HepG2 (cell line): ENCODE measurements around the gene ANKS1B. TPM values are rescaled to one million over a fixed set of nuclear protein-coding genes. Genes with fewer than 3 reads are reported as not detected.

Source experiments
- ATAC-seq: fragments of 200-7000 bp; cut with Tn5 transposase; 3 replicates; pipeline ENCODE4 v1.9.1; 2020; ENCODE audit warnings: mild to moderate bottlenecking, moderate library complexity
- BruUV-seq: library from RNA; stranded (reverse); fragments of 400-500 nt; replicated peaks from 2 replicates; lab custom pipeline; 2021; lab: Mats Ljungman, UMichigan
- CTCF ChIA-PET: fragments of 300-600 bp; formaldehyde crosslinking; extraction: SDS; loops from one replicate; lab custom pipeline; 2021; ENCODE audit warnings: low total read pairs, inconsistent platforms, low intra/inter-chr PET ratio; lab: Yijun Ruan, JAX
- POLR2A ChIA-PET: fragments of 350-600 bp; sonication (Branson Sonifier 250); formaldehyde crosslinking; loops from one replicate; lab custom pipeline; 2020; ENCODE audit warnings: antibody characterized with exemption, inconsistent platforms; lab: Yijun Ruan, JAX
- DNase-seq: peaks from one replicate; pipeline ENCODE4 v3.0.0-alpha.2; 2015; ENCODE audit warnings: low spot score
- FAIRE-seq: peaks from 3 replicates; lab custom pipeline; 2011; peaks lifted over from hg19 to GRCh38; lab: Jason Lieb, UNC
- H2AFZ ChIP-seq: one replicate; pipeline ENCODE4 v1.6.1; 2011; ENCODE audit warnings: low read length, inconsistent platforms
- H3K27ac ChIP-seq: fragments of 300-600 bp; 3 replicates; pipeline ENCODE4 v1.8.0; 2011; ENCODE audit warnings: mixed run types, mild to moderate bottlenecking, mixed read lengths, low read length, inconsistent platforms; ENCODE audit not compliant: insufficient read depth; ENCODE audit errors: extremely low read length
- H3K27me3 ChIP-seq, 2 experiments: fragments of 200-600 bp in 1 of 2; 2 replicates in 1 of 2; 3 replicates in 1 of 2; pipeline versions ENCODE4 v1.6.0 to v1.8.0; 2011; ENCODE audit warnings: low read length in 2 of 2, mild to moderate bottlenecking in 2 of 2, moderate library complexity in 2 of 2, inconsistent platforms in 1 of 2; ENCODE audit not compliant: insufficient read depth in 2 of 2, control insufficient read depth in 1 of 2
- H3K36me3 ChIP-seq, 2 experiments: fragments of 200-600 bp in 1 of 2; replicated peaks in 1 of 2; 2 replicates in 1 of 2; 3 replicates in 1 of 2; pipeline versions ENCODE4 v1.5.1 to v1.8.0; 2011; ENCODE audit warnings: low read length in 2 of 2, inconsistent platforms in 1 of 2; ENCODE audit not compliant: insufficient read depth in 2 of 2, control insufficient read depth in 1 of 2
- H3K4me1 ChIP-seq: 2 replicates; pipeline ENCODE4 v1.5.1; 2012; ENCODE audit warnings: low read length, inconsistent platforms; ENCODE audit not compliant: insufficient read depth
- H3K4me2 ChIP-seq: 2 replicates; pipeline ENCODE4 v1.6.0; 2011; ENCODE audit warnings: low read depth, low read length, inconsistent platforms
- H3K4me3 ChIP-seq, 3 experiments: fragments of 200-600 bp in 1 of 3; sonication (generic), shearing (Covaris generic) in 1 of 3; replicated peaks in 1 of 3; 2 replicates each; pipeline ENCODE4 v1.5.1; 2011 to 2016; ENCODE audit warnings: low read length in 3 of 3, inconsistent platforms in 2 of 3, low read depth in 2 of 3, mild to moderate bottlenecking in 2 of 3, control low read depth in 1 of 3, mixed read lengths in 1 of 3; ENCODE audit not compliant: insufficient read depth in 1 of 3
- H3K79me2 ChIP-seq: one replicate; pipeline ENCODE4 v1.6.1; 2011; ENCODE audit warnings: low read length, inconsistent platforms; ENCODE audit not compliant: insufficient read depth
- H3K9ac ChIP-seq: 2 replicates; pipeline ENCODE4 v1.6.0; 2011; ENCODE audit warnings: mild to moderate bottlenecking, low read depth, low read length, inconsistent platforms; ENCODE audit not compliant: insufficient read depth
- H3K9me3 ChIP-seq: 2 replicates; pipeline ENCODE4 v1.5.1; 2012; ENCODE audit warnings: mild to moderate bottlenecking, low read length
- H4K20me1 ChIP-seq: 2 replicates; pipeline ENCODE4 v1.6.0; 2011; ENCODE audit warnings: inconsistent platforms, mild to moderate bottlenecking, low read length, moderate library complexity; ENCODE audit not compliant: insufficient read depth
- CREB1 ChIP-seq, 2 experiments: fragments of 450-650 bp in 1 of 2; IDR thresholded peaks; 2 replicates each; pipeline ENCODE4 v1.6.1; 2016 to 2017; ENCODE audit warnings: control low read depth in 1 of 2, mild to moderate bottlenecking in 1 of 2, missing compliant biosample characterization in 1 of 2, missing genetic modification characterization in 1 of 2
- KMT2B ChIP-seq: IDR thresholded peaks from 2 replicates; pipeline ENCODE4 v1.6.1; 2016; ENCODE audit warnings: missing genetic modification reagents, missing compliant biosample characterization
- PAF1 ChIP-seq: IDR thresholded peaks from 2 replicates; pipeline ENCODE4 v1.6.1; 2016; ENCODE audit warnings: missing genetic modification reagents, missing compliant biosample characterization
- RARA ChIP-seq: IDR thresholded peaks from 2 replicates; pipeline ENCODE4 v1.6.1; 2016; ENCODE audit warnings: missing genetic modification reagents, missing compliant biosample characterization
- ZC3H13 ChIP-seq: sonication (generic); formaldehyde crosslinking; IDR thresholded peaks from 2 replicates; pipeline ENCODE4 v1.8.1; 2023; ENCODE audit warnings: mild to moderate bottlenecking, missing genetic modification reagents, moderate library complexity
- ZNF253 ChIP-seq: sonication (generic); formaldehyde crosslinking; IDR thresholded peaks from 2 replicates; pipeline ENCODE4 v1.8.0; 2022; ENCODE audit warnings: mild to moderate bottlenecking, missing genetic modification reagents, borderline replicate concordance
- ZNF431 ChIP-seq: sonication (generic); formaldehyde crosslinking; IDR thresholded peaks from 2 replicates; pipeline ENCODE4 v1.9.0; 2022; ENCODE audit warnings: missing genetic modification reagents, low read depth, mild to moderate bottlenecking, borderline replicate concordance
- ZNF496 ChIP-seq: sonication (generic); formaldehyde crosslinking; IDR thresholded peaks from 2 replicates; pipeline ENCODE4 v1.8.1; 2023; ENCODE audit warnings: mild to moderate bottlenecking, moderate library complexity, missing genetic modification reagents; ENCODE audit not compliant: insufficient replicate concordance
- ZNF530 ChIP-seq: sonication (generic); formaldehyde crosslinking; IDR thresholded peaks from 2 replicates; pipeline ENCODE4 v1.5.0; 2020; ENCODE audit warnings: low read depth, mild to moderate bottlenecking, missing genetic modification reagents
- ZNF567 ChIP-seq: sonication (generic); formaldehyde crosslinking; IDR thresholded peaks from 2 replicates; pipeline ENCODE4 v1.8.1; 2023; ENCODE audit warnings: mild to moderate bottlenecking, missing genetic modification reagents, borderline replicate concordance
- ZNF878 ChIP-seq: sonication (generic); formaldehyde crosslinking; IDR thresholded peaks from 2 replicates; pipeline ENCODE4 v1.8.1; 2023; ENCODE audit warnings: mild to moderate bottlenecking, missing genetic modification reagents, moderate library complexity
- WGBS: methylation state at CpG from one replicate; pipeline ENCODE4 v1.1.6; 2017; ENCODE audit warnings: low lambda C conversion rate; 5-methylcytosine and 5-hydroxymethylcytosine counted together
- in situ Hi-C: cut with HindIII; loops from 2 replicates; pipeline ENCODE4 v1.10.0; 2017; ENCODE audit warnings: low pct_unique_long_range_greater_than_20kb; ENCODE audit not compliant: extremely low pct_ligation_motif_present
- intact Hi-C: fragments of 100-400 bp; cut with micrococcal nuclease; formaldehyde crosslinking; loops from one replicate; pipeline ENCODE4 v1.10.0; 2022; ENCODE audit not compliant: unreplicated experiment
- polyA plus RNA-seq, 8 experiments: library from polyadenylated mRNA; depleted of rRNA in 3 of 8; stranded (reverse) in 7 of 8; unstranded in 1 of 8; fragments of >200 nt; fragmentation: Illumina TruSeq in 4 of 8; extraction: Trizol in 4 of 8; gene quantifications; 2 replicates each; pipeline versions ENCODE4 v1.2.1 to v1.2.3, GENCODE V29; 2011 to 2016; ENCODE audit warnings: low read depth in 4 of 8, missing spikeins in 1 of 8, mixed read lengths in 1 of 8; ENCODE audit not compliant: insufficient read depth in 1 of 8
- total RNA-seq, 5 experiments: library from RNA; depleted of rRNA; stranded (reverse); fragments of >200 nt; fragmentation: Illumina TruSeq; extraction: Trizol; gene quantifications; 2 replicates each; pipeline ENCODE4 v1.2.3, GENCODE V29; 2016; ENCODE audit warnings: low read depth in 1 of 5
- TF ChIP-seq, protein P1 (sequence below): IDR thresholded peaks from 2 replicates; pipeline ENCODE4 v1.6.1; 2016; ENCODE audit warnings: control low read depth
- TF ChIP-seq, protein P2 (sequence below): sonication (generic); formaldehyde crosslinking; IDR thresholded peaks from 2 replicates; pipeline ENCODE4 v1.4.0; 2020; ENCODE audit warnings: mild to moderate bottlenecking, missing genetic modification reagents
- TF ChIP-seq, protein P3 (sequence below): fragments of 450-650 bp; IDR thresholded peaks from 2 replicates; pipeline ENCODE4 v1.6.1; 2017
- TF ChIP-seq, protein P4 (sequence below): sonication (generic); formaldehyde crosslinking; IDR thresholded peaks from 2 replicates; pipeline ENCODE4 v1.5.1; 2020; ENCODE audit warnings: mild to moderate bottlenecking, missing genetic modification reagents, borderline replicate concordance

ANKS1B gene
- total and polyA plus RNA-seq, 2 of the 13 experiments (the other 11 are each of a cell fraction or from before 2014, with no cell fraction given), result 0.15 TPM; not detected in 1

DNA sequence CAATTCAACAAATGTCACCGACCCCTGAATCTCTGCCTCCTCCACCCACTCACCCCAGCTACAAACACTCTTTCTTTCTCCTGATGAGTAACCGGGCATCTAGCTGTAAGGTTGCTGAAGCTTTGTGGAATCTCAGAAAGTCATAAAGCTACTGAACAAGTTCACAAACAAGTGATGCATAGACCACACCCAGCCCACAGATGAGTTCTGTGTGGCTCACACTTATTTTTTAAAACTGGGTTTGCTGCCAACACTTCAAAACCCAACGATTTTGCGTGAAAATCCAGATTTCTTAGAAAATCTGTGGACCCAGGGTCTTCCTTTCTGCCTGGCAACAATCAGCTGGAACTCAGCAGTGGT lies 1243.6 kb downstream of the ANKS1B start:
- intact Hi-C loops, result loop anchor here (5.0 kb wide), 1 partner anchor 256 kb away; no protein-coding TSS in a partner anchor
- POLR2A ChIA-PET, result no interaction called here
- H3K4me3 ChIP-seq, result no peak overlapping the region
- ATAC-seq (no peak), DNase-seq (no peak), FAIRE-seq (no peak)
- peaks cover 7 to 19% of the 10 kb centered on the region in 2 experiments for H3K27me3 ChIP-seq
- no peaks in the 10 kb centered on the region for H3K36me3 ChIP-seq
- BruUV-seq, result no TSS peak
- H3K27ac ChIP-seq, result no peak overlapping the region
- H2AFZ ChIP-seq, result no peak overlapping the region
- H3K4me2 ChIP-seq, result no peak overlapping the region
- no peaks in the 10 kb centered on the region for H3K79me2 ChIP-seq
- no peak overlapping the region for H3K9ac ChIP-seq
- 1% methylated on average over 4 of the region's 4 CpGs for WGBS
- CTCF ChIA-PET, result no interaction called here
- TF ChIP-seq PAF1 (CRISPR knock-in tag), result no peak
- no peak for TF ChIP-seq CREB1 (IDR thresholded peaks at IDR 0.05)
- no peak for TF ChIP-seq CREB1 (CRISPR knock-in tag; IDR thresholded peaks at IDR 0.05)
- TF ChIP-seq ZC3H13 (CRISPR knock-in tag), result no peak
- no peak for TF ChIP-seq ZNF530 (CRISPR knock-in tag)
- TF ChIP-seq, protein P1, sequence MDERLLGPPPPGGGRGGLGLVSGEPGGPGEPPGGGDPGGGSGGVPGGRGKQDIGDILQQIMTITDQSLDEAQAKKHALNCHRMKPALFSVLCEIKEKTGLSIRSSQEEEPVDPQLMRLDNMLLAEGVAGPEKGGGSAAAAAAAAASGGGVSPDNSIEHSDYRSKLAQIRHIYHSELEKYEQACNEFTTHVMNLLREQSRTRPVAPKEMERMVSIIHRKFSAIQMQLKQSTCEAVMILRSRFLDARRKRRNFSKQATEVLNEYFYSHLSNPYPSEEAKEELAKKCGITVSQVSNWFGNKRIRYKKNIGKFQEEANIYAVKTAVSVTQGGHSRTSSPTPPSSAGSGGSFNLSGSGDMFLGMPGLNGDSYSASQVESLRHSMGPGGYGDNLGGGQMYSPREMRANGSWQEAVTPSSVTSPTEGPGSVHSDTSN (CRISPR knock-in tag), result no peak
- TF ChIP-seq KMT2B (CRISPR knock-in tag), result no peak
- TF ChIP-seq, protein P2, sequence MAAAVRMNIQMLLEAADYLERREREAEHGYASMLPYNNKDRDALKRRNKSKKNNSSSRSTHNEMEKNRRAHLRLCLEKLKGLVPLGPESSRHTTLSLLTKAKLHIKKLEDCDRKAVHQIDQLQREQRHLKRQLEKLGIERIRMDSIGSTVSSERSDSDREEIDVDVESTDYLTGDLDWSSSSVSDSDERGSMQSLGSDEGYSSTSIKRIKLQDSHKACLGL (CRISPR knock-in tag), result no peak
- TF ChIP-seq, protein P3, sequence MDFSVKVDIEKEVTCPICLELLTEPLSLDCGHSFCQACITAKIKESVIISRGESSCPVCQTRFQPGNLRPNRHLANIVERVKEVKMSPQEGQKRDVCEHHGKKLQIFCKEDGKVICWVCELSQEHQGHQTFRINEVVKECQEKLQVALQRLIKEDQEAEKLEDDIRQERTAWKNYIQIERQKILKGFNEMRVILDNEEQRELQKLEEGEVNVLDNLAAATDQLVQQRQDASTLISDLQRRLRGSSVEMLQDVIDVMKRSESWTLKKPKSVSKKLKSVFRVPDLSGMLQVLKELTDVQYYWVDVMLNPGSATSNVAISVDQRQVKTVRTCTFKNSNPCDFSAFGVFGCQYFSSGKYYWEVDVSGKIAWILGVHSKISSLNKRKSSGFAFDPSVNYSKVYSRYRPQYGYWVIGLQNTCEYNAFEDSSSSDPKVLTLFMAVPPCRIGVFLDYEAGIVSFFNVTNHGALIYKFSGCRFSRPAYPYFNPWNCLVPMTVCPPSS, result no peak
- TF ChIP-seq ZNF431 (CRISPR knock-in tag), result no peak
- TF ChIP-seq, protein P4, sequence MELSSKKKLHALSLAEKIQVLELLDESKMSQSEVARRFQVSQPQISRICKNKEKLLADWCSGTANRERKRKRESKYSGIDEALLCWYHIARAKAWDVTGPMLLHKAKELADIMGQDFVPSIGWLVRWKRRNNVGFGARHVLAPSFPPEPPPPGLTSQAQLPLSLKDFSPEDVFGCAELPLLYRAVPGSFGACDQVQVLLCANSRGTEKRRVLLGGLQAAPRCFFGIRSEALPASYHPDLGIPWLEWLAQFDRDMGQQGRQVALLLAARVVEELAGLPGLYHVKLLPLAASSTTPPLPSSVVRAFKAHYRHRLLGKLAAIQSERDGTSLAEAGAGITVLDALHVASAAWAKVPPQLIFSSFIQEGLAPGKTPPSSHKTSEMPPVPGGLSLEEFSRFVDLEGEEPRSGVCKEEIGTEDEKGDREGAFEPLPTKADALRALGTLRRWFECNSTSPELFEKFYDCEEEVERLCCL (CRISPR knock-in tag), result no peak
- TF ChIP-seq ZNF878 (CRISPR knock-in tag), result no peak
- no peak for TF ChIP-seq RARA (CRISPR knock-in tag)
- no peak for TF ChIP-seq ZNF253
- TF ChIP-seq ZNF567 (CRISPR knock-in tag), result no peak
- TF ChIP-seq ZNF496 (CRISPR knock-in tag), result no peak
- peaks cover 24% of the 10 kb centered on the region for H3K4me1 ChIP-seq
- in situ Hi-C loops, result no loop called here
- H4K20me1 ChIP-seq, result no peaks in the 10 kb centered on the region
- no peaks in the 10 kb centered on the region for H3K9me3 ChIP-seq
